H9 (cell line): ENCODE data around the gene RSPRY1. TPM values are rescaled to one million over a fixed set of nuclear protein-coding genes. Genes with fewer than 3 reads are reported as not detected.

Experiments
- DNase-seq: peaks from one replicate; pipeline ENCODE4 v3.0.0-alpha.2; 2017
- H2AFZ ChIP-seq: one replicate; pipeline ENCODE4 v1.6.1; 2013; ENCODE audit warnings: mild to moderate bottlenecking, low read length, control low read depth, moderate library complexity
- H2AK5ac ChIP-seq: 2 replicates; pipeline ENCODE4 v1.6.1; 2013; ENCODE audit warnings: low read length, control low read depth, mixed read lengths; ENCODE audit not compliant: insufficient read length
- H2BK120ac ChIP-seq: one replicate; pipeline ENCODE4 v1.6.1; 2013; ENCODE audit warnings: low read depth, mild to moderate bottlenecking, low read length, control low read depth, inconsistent platforms; ENCODE audit not compliant: poor library complexity, severe bottlenecking
- H2BK12ac ChIP-seq: 2 replicates; pipeline ENCODE4 v1.6.1; 2013; ENCODE audit warnings: low read length, control low read depth, mixed read lengths, low read depth; ENCODE audit not compliant: insufficient read length
- H2BK15ac ChIP-seq: 2 replicates; pipeline ENCODE4 v1.6.1; 2013; ENCODE audit warnings: low read depth, low read length, control low read depth
- H2BK20ac ChIP-seq: one replicate; pipeline ENCODE4 v1.6.1; 2013; ENCODE audit warnings: low read depth, mild to moderate bottlenecking, low read length, control low read depth, inconsistent platforms; ENCODE audit not compliant: poor library complexity, severe bottlenecking
- H2BK5ac ChIP-seq: 2 replicates; pipeline ENCODE4 v1.6.1; 2013; ENCODE audit warnings: low read length, control low read depth, mixed read lengths; ENCODE audit not compliant: insufficient read length
- H3K14ac ChIP-seq: 2 replicates; pipeline ENCODE4 v1.6.1; 2013; ENCODE audit warnings: low read length, control low read depth; ENCODE audit not compliant: insufficient read depth
- H3K18ac ChIP-seq: 2 replicates; pipeline ENCODE4 v1.6.1; 2013; ENCODE audit warnings: low read depth, mild to moderate bottlenecking, mixed read lengths, low read length, control low read depth; ENCODE audit not compliant: insufficient read length
- H3K23ac ChIP-seq: 2 replicates; pipeline ENCODE4 v1.6.1; 2013; ENCODE audit warnings: low read length, control low read depth, mixed read lengths, low read depth; ENCODE audit not compliant: insufficient read length
- H3K23me2 ChIP-seq: 2 replicates; pipeline ENCODE4 v1.6.1; 2013; ENCODE audit warnings: low read depth, mild to moderate bottlenecking, mixed read lengths, low read length, control low read depth; ENCODE audit not compliant: insufficient read length, poor library complexity, severe bottlenecking
- H3K27ac ChIP-seq: 2 replicates; pipeline ENCODE4 v1.5.1; 2013; ENCODE audit warnings: low read length, control low read depth, mixed read lengths, low read depth; ENCODE audit not compliant: insufficient read length
- H3K27me3 ChIP-seq: 2 replicates; pipeline ENCODE4 v1.6.1; 2013; ENCODE audit warnings: low read length, control low read depth, inconsistent platforms; ENCODE audit not compliant: insufficient read depth
- H3K4ac ChIP-seq: 2 replicates; pipeline ENCODE4 v1.6.1; 2013; ENCODE audit warnings: low read depth, mild to moderate bottlenecking, control low read depth, inconsistent platforms, low read length, moderate library complexity
- H3K4me1 ChIP-seq: 2 replicates; pipeline ENCODE4 v1.6.1; 2013; ENCODE audit warnings: low read length, control low read depth, inconsistent platforms; ENCODE audit not compliant: insufficient read depth
- H3K4me2 ChIP-seq: 2 replicates; pipeline ENCODE4 v1.6.1; 2013; ENCODE audit warnings: low read length, control low read depth, mixed read lengths; ENCODE audit not compliant: insufficient read length, insufficient read depth
- H3K56ac ChIP-seq: 2 replicates; pipeline ENCODE4 v1.6.1; 2013; ENCODE audit warnings: low read depth, mild to moderate bottlenecking, mixed read lengths, low read length, control low read depth; ENCODE audit not compliant: insufficient read length
- H3K79me1 ChIP-seq: 2 replicates; pipeline ENCODE4 v1.6.1; 2013; ENCODE audit warnings: low read depth, mild to moderate bottlenecking, moderate library complexity, low read length, control low read depth, inconsistent platforms; ENCODE audit not compliant: insufficient read depth, poor library complexity, severe bottlenecking
- H3K79me2 ChIP-seq: 2 replicates; pipeline ENCODE4 v1.6.1; 2013; ENCODE audit warnings: low read length, control low read depth, inconsistent platforms; ENCODE audit not compliant: insufficient read depth
- H3K9ac ChIP-seq: 2 replicates; pipeline ENCODE4 v1.6.1; 2013; ENCODE audit warnings: low read length, control low read depth, mixed read lengths; ENCODE audit not compliant: insufficient read length; ENCODE audit errors: extremely low read depth
- H3K9me3 ChIP-seq: one replicate; pipeline ENCODE4 v1.6.1; 2013; ENCODE audit warnings: low read depth, low read length, inconsistent platforms; ENCODE audit not compliant: control insufficient read depth
- H3T11ph ChIP-seq: one replicate; pipeline ENCODE4 v1.6.1; 2013; ENCODE audit warnings: mild to moderate bottlenecking, low read length, control low read depth, inconsistent platforms
- H4K20me1 ChIP-seq: one replicate; pipeline ENCODE4 v1.6.1; 2013; ENCODE audit not compliant: control insufficient read depth, insufficient read length, insufficient read depth
- H4K5ac ChIP-seq: 2 replicates; pipeline ENCODE4 v1.6.1; 2013; ENCODE audit warnings: low read depth, mild to moderate bottlenecking, mixed read lengths, low read length, control low read depth; ENCODE audit not compliant: insufficient read length
- H4K8ac ChIP-seq: replicated peaks from 2 replicates; pipeline ENCODE4 v1.6.1; 2013; ENCODE audit warnings: low read length, control low read depth, mixed read lengths, low read depth; ENCODE audit not compliant: insufficient read length
- H4K91ac ChIP-seq: 2 replicates; pipeline ENCODE4 v1.6.1; 2013; ENCODE audit warnings: low read depth, mild to moderate bottlenecking, moderate library complexity, mixed read lengths, low read length, control low read depth; ENCODE audit not compliant: insufficient read length
- H3K27ac Mint-ChIP-seq, 3 experiments: 2 replicates in 2 of 3; 3 replicates in 1 of 3; pipeline ENCODE4 v1.8.0; 2020 to 2021; ENCODE audit warnings: mixed read lengths in 3 of 3, mild to moderate bottlenecking in 1 of 3, moderate library complexity in 1 of 3
- H3K27me3 Mint-ChIP-seq: 2 replicates; pipeline ENCODE4 v1.8.0; 2021; ENCODE audit warnings: low read depth, mild to moderate bottlenecking, moderate library complexity, mixed read lengths
- H3K36me3 Mint-ChIP-seq, 3 experiments: 2 replicates in 2 of 3; 3 replicates in 1 of 3; pipeline ENCODE4 v1.8.0; 2020 to 2021; ENCODE audit warnings: low read depth in 3 of 3, mixed read lengths in 3 of 3; ENCODE audit not compliant: insufficient read depth in 1 of 3
- H3K4me1 Mint-ChIP-seq, 2 experiments: 2 replicates each; pipeline ENCODE4 v1.8.0; 2020; ENCODE audit warnings: mixed read lengths in 2 of 2
- H3K4me3 Mint-ChIP-seq, 2 experiments: 2 replicates in 1 of 2; 3 replicates in 1 of 2; pipeline ENCODE4 v1.8.0; 2020 to 2021; ENCODE audit warnings: mild to moderate bottlenecking in 2 of 2, mixed read lengths in 2 of 2, moderate library complexity in 1 of 2
- H3K9me3 Mint-ChIP-seq, 2 experiments: 2 replicates in 1 of 2; 3 replicates in 1 of 2; pipeline ENCODE4 v1.8.0; 2020; ENCODE audit warnings: mild to moderate bottlenecking in 2 of 2, mixed read lengths in 2 of 2, moderate library complexity in 1 of 2
- WGBS: extraction: QIAGEN DNeasy Blood & Tissue Kit; methylation state at CpG from one replicate; pipeline ENCODE4 v1.1.7; 2013; ENCODE audit warnings: missing lambda C conversion rate, low lambda C conversion rate, mixed read lengths; ENCODE audit not compliant: insufficient read length; ENCODE audit errors: extremely low coverage; 5-methylcytosine and 5-hydroxymethylcytosine counted together
- total RNA-seq: library from RNA; stranded (reverse); gene quantifications from 2 replicates; pipeline ENCODE4 v1.2.1, GENCODE V29; 2021
- TF ChIP-seq, protein P1 (sequence below): fragments of 200-600 bp; sonication (generic); conservative IDR thresholded peaks from 3 replicates; pipeline ENCODE4 v1.8.0; 2021; ENCODE audit warnings: antibody characterized with exemption, mild to moderate bottlenecking

RSPRY1 gene
- total RNA-seq, 1 experiment from 2014 or later = 36.1 TPM

DNA sequence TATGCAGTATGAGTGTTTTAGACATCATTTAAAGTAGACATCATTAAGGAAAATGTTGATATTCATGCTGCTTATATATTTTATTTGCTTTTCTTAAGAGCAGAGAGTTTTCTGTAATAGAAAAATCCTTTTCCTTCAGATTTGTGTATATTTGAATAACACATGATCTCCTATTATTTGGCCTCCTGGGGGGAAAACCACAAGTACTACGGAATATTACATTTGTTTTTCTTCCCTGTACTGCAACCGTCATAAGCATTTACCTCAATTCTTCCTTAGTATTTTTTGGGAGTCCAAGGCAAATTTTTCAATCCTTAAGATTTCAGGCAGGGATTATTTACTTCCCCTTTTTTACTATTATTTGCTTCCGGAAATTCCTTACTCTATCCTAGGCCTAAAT, 6.0 kb downstream of the RSPRY1 start:
- Histone ChIP-seq H3K4me2 (no peak overlapping the region), H4K20me1 (no peaks in the 10 kb centered on the region), H3K79me2 (peaks cover 14% of the 10 kb centered on the region; the same call in 1 of the 2 replicates), H3K9me3 (no peaks in the 10 kb centered on the region), H3K27me3 (no peaks in the 10 kb centered on the region), H3T11ph (no peak overlapping the region), H3K79me1 (no peaks in the 10 kb centered on the region), H2BK12ac (no peak overlapping the region), H2BK120ac (no peak overlapping the region), H3K23ac (no peak overlapping the region), H2AK5ac (no peak overlapping the region), H3K27ac (no peak overlapping the region), H2BK15ac (no peak overlapping the region), H2AFZ (no peak overlapping the region), H2BK20ac (no peak overlapping the region), H4K91ac (no peak overlapping the region), H2BK5ac (no peak overlapping the region), H4K8ac (no peak overlapping the region), H3K56ac (no peak overlapping the region), H3K14ac (no peak overlapping the region), H3K9ac (no peak overlapping the region), H3K18ac (no peak overlapping the region), H3K4ac (no peak overlapping the region), H3K4me1 (no peaks in the 10 kb centered on the region; the same call in 1 of the 2 replicates), H3K23me2 (peaks cover 4% of the 10 kb centered on the region), H4K5ac (no peak overlapping the region)
- TF ChIP-seq, protein P1, sequence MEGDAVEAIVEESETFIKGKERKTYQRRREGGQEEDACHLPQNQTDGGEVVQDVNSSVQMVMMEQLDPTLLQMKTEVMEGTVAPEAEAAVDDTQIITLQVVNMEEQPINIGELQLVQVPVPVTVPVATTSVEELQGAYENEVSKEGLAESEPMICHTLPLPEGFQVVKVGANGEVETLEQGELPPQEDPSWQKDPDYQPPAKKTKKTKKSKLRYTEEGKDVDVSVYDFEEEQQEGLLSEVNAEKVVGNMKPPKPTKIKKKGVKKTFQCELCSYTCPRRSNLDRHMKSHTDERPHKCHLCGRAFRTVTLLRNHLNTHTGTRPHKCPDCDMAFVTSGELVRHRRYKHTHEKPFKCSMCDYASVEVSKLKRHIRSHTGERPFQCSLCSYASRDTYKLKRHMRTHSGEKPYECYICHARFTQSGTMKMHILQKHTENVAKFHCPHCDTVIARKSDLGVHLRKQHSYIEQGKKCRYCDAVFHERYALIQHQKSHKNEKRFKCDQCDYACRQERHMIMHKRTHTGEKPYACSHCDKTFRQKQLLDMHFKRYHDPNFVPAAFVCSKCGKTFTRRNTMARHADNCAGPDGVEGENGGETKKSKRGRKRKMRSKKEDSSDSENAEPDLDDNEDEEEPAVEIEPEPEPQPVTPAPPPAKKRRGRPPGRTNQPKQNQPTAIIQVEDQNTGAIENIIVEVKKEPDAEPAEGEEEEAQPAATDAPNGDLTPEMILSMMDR = no peak
- no peak overlapping the region for H3K4me3 Mint-ChIP-seq
- no CpG with 5 or more reads among the region's 3 CpGs for WGBS
- no peak for DNase-seq
- H3K27ac Mint-ChIP-seq = no peak overlapping the region
- no peaks in the 10 kb centered on the region for H3K9me3 Mint-ChIP-seq
- H3K36me3 Mint-ChIP-seq = peaks cover 0 to 3% (median 0%) of the 10 kb centered on the region in 3 experiments; a peak in 1 of 7 replicates
- peaks cover 19 to 20% of the 10 kb centered on the region in 2 experiments for H3K4me1 Mint-ChIP-seq
- H3K27me3 Mint-ChIP-seq = no peaks in the 10 kb centered on the region
